GDM1 (cell line): Measurements from ENCODE around the gene CACNA2D3.

Experiments used
- DNase-seq: peaks from one replicate; lab custom pipeline; 2025; lab: John Stamatoyannopoulos, UW

CACNA2D3 gene

GRCh38 chr3:54341811-54342210 lies 219.5 kb downstream of the CACNA2D3 start:
- no peak for DNase-seq

GRCh38 chr3:54342676-54343075 lies 220.3 kb downstream of the CACNA2D3 start:
- no peak for DNase-seq

GRCh38 chr3:54343495-54343894 lies 221.1 kb downstream of the CACNA2D3 start:
- no peak for DNase-seq

- no peak for DNase-seq
Observed at GRCh38 chr3:54344601-54345231, 222.4 kb downstream of the CACNA2D3 start.

GRCh38 chr3:54345847-54346375 lies 223.6 kb downstream of the CACNA2D3 start:
- no peak for DNase-seq

- DNase-seq: no peak
Observed at GRCh38 chr3:54347060-54347459, 224.7 kb downstream of the CACNA2D3 start.

- DNase-seq: no peak
Observed at GRCh38 chr3:54347933-54348332, 225.6 kb downstream of the CACNA2D3 start.

- no peak for DNase-seq
Observed at GRCh38 chr3:54349231-54349652, 226.9 kb downstream of the CACNA2D3 start.

GRCh38 chr3:54349691-54350090 lies 227.3 kb downstream of the CACNA2D3 start:
- DNase-seq: no peak

GRCh38 chr3:54353546-54353945 lies 231.2 kb downstream of the CACNA2D3 start:
- DNase-seq: no peak

GRCh38 chr3:54353946-54354345 lies 231.6 kb downstream of the CACNA2D3 start:
- no peak for DNase-seq

GRCh38 chr3:54355800-54356199 lies 233.4 kb downstream of the CACNA2D3 start:
- DNase-seq: no peak

- DNase-seq: no peak
Observed at GRCh38 chr3:54356261-54357045, 234.1 kb downstream of the CACNA2D3 start.

- no peak for DNase-seq
Observed at GRCh38 chr3:54357301-54357700, 234.9 kb downstream of the CACNA2D3 start.

GRCh38 chr3:54358316-54358715 lies 236.0 kb downstream of the CACNA2D3 start:
- DNase-seq: no peak

- no peak for DNase-seq
Observed at GRCh38 chr3:54358969-54359694, 236.8 kb downstream of the CACNA2D3 start.

GRCh38 chr3:54360320-54360719 lies 238.0 kb downstream of the CACNA2D3 start:
- DNase-seq: no peak

- no peak for DNase-seq
Observed at GRCh38 chr3:54361746-54362283, 239.5 kb downstream of the CACNA2D3 start.

- DNase-seq: no peak
Observed at GRCh38 chr3:54366007-54366750, 243.8 kb downstream of the CACNA2D3 start.

GRCh38 chr3:54366839-54367238 lies 244.5 kb downstream of the CACNA2D3 start:
- DNase-seq: no peak

- no peak for DNase-seq
Observed at GRCh38 chr3:54372232-54372631, 249.9 kb downstream of the CACNA2D3 start.
